SK-N-SH treated with all-trans-retinoic acid at 6 μM for 48 hours (cell line): ENCODE results near the gene ZNF385C.

Source experiments
- ATAC-seq: fragments of 200-7000 bp; cut with Tn5 transposase; 3 replicates; pipeline ENCODE4 v1.9.1; 2020; ENCODE audit warnings: mild to moderate bottlenecking, moderate library complexity
- ARNTL ChIP-seq: fragments of 450-650 bp; formaldehyde crosslinking; IDR thresholded peaks from 2 replicates; pipeline ENCODE4 v1.5.0; 2020; ENCODE audit warnings: low read depth, mild to moderate bottlenecking, moderate library complexity, borderline replicate concordance
- BACH2 ChIP-seq: fragments of 250-450 bp; sonication (Bioruptor Pico); IDR thresholded peaks from 2 replicates; pipeline ENCODE4 v1.9.0; 2021; ENCODE audit warnings: mild to moderate bottlenecking, borderline replicate concordance
- CREB5 ChIP-seq: fragments of 250-450 bp; sonication (Bioruptor Pico); IDR thresholded peaks from 2 replicates; pipeline ENCODE4 v1.5.1; 2020; ENCODE audit warnings: low read depth, mild to moderate bottlenecking, moderate library complexity
- CSDC2 ChIP-seq: fragments of 250-450 bp; sonication (Bioruptor Pico); IDR thresholded peaks from 2 replicates; pipeline ENCODE4 v1.5.0; 2020; ENCODE audit warnings: mild to moderate bottlenecking, moderate library complexity
- CSRNP3 ChIP-seq: fragments of 250-450 bp; sonication (Bioruptor Pico); IDR thresholded peaks from 2 replicates; pipeline ENCODE4 v1.5.1; 2021; ENCODE audit warnings: mild to moderate bottlenecking, moderate library complexity
- ESRRG ChIP-seq: fragments of 250-450 bp; sonication (Bioruptor Pico); IDR thresholded peaks from 2 replicates; pipeline ENCODE4 v1.6.1; 2021; ENCODE audit warnings: mild to moderate bottlenecking
- ISL1 ChIP-seq: fragments of 250-450 bp; sonication (Bioruptor Pico); IDR thresholded peaks from 2 replicates; pipeline ENCODE4 v2.1.2; 2022; ENCODE audit warnings: mild to moderate bottlenecking, moderate library complexity
- OSR1 ChIP-seq: fragments of 250-450 bp; sonication (Bioruptor Pico); IDR thresholded peaks from 2 replicates; pipeline ENCODE4 v1.8.0; 2022; ENCODE audit warnings: moderate library complexity, mild to moderate bottlenecking, inconsistent platforms
- PATZ1 ChIP-seq: fragments of 250-450 bp; sonication (Bioruptor Pico); IDR thresholded peaks from 2 replicates; pipeline ENCODE4 v1.8.0; 2020; ENCODE audit warnings: mild to moderate bottlenecking, moderate library complexity, borderline replicate concordance
- POU6F1 ChIP-seq: fragments of 250-450 bp; sonication (Bioruptor Pico); IDR thresholded peaks from 2 replicates; pipeline ENCODE4 v1.8.0; 2021; ENCODE audit warnings: low read depth, mild to moderate bottlenecking, moderate library complexity, borderline replicate concordance
- RARB ChIP-seq: fragments of 250-450 bp; sonication (Bioruptor Pico); IDR thresholded peaks from 2 replicates; pipeline ENCODE4 v1.8.0; 2021; ENCODE audit warnings: mild to moderate bottlenecking, moderate library complexity
- SNAI2 ChIP-seq: fragments of 250-450 bp; sonication (Bioruptor Pico); IDR thresholded peaks from 2 replicates; pipeline ENCODE4 v1.5.0; 2020; ENCODE audit warnings: mild to moderate bottlenecking, moderate library complexity
- TCF4 ChIP-seq: fragments of 250-450 bp; sonication (Bioruptor Pico); IDR thresholded peaks from 2 replicates; pipeline ENCODE4 v1.8.0; 2021; ENCODE audit warnings: mild to moderate bottlenecking, moderate library complexity, borderline replicate concordance
- TOX ChIP-seq: fragments of 250-450 bp; sonication (Bioruptor Pico); IDR thresholded peaks from 2 replicates; pipeline ENCODE4 v1.8.0; 2021; ENCODE audit warnings: mild to moderate bottlenecking, moderate library complexity, borderline replicate concordance
- TSHZ2 ChIP-seq: fragments of 250-450 bp; sonication (Bioruptor Pico); IDR thresholded peaks from 2 replicates; pipeline ENCODE4 v1.5.0; 2020; ENCODE audit warnings: mild to moderate bottlenecking, moderate library complexity
- ZC3H10 ChIP-seq: fragments of 250-450 bp; sonication (Bioruptor Pico); IDR thresholded peaks from 2 replicates; pipeline ENCODE4 v1.5.1; 2021; ENCODE audit warnings: mild to moderate bottlenecking, moderate library complexity
- ZFP3 ChIP-seq: fragments of 250-450 bp; sonication (Bioruptor Pico); IDR thresholded peaks from 2 replicates; pipeline ENCODE4 v1.5.0; 2020; ENCODE audit warnings: mild to moderate bottlenecking, moderate library complexity
- ZFP30 ChIP-seq: fragments of 450-650 bp; formaldehyde crosslinking; IDR thresholded peaks from 2 replicates; pipeline ENCODE4 v1.5.0; 2022; ENCODE audit warnings: mild to moderate bottlenecking, moderate library complexity
- ZNF565 ChIP-seq: fragments of 450-650 bp; formaldehyde crosslinking; conservative IDR thresholded peaks from 2 replicates; pipeline ENCODE4 v1.5.0; 2020; ENCODE audit warnings: low read depth, mild to moderate bottlenecking, moderate library complexity
- ZNF70 ChIP-seq: fragments of 450-650 bp; formaldehyde crosslinking; IDR thresholded peaks from 2 replicates; pipeline ENCODE4 v1.5.0; 2020; ENCODE audit warnings: mild to moderate bottlenecking, moderate library complexity
- ZNF8 ChIP-seq: fragments of 450-650 bp; formaldehyde crosslinking; IDR thresholded peaks from 2 replicates; pipeline ENCODE4 v1.5.0; 2020; ENCODE audit warnings: mild to moderate bottlenecking, moderate library complexity

ZNF385C gene

GRCh38 chr17:41986634-41987033 lies 111.6 kb downstream of the ZNF385C start:
- TF ChIP-seq ESRRG (CRISPR knock-in tag) (no peak), ZNF70 (CRISPR knock-in tag) (no peak)
- no peak for ATAC-seq

GRCh38 chr17:41985919-41986318 lies 112.4 kb downstream of the ZNF385C start:
- ATAC-seq, result no peak
- TF ChIP-seq ZC3H10, result no peak
- no peak for TF ChIP-seq CSDC2 (CRISPR knock-in tag)
- TF ChIP-seq ZNF70 (CRISPR knock-in tag), result no peak
- TF ChIP-seq ISL1 (CRISPR knock-in tag), result no peak
- no peak for TF ChIP-seq ARNTL
- no peak for TF ChIP-seq ESRRG (CRISPR knock-in tag)
- no peak for TF ChIP-seq ZFP3 (CRISPR knock-in tag)
- no peak for TF ChIP-seq CREB5 (CRISPR knock-in tag)
- TF ChIP-seq POU6F1, result no peak
- TF ChIP-seq, all 23 proteins: peak for 0

- TF ChIP-seq SNAI2 (CRISPR knock-in tag) (no peak), TCF4 (no peak), ARNTL (no peak), OSR1 (CRISPR knock-in tag) (no peak), ZC3H10 (no peak), CSRNP3 (CRISPR knock-in tag) (no peak), PATZ1 (CRISPR knock-in tag) (no peak), ZFP3 (CRISPR knock-in tag) (no peak), TOX (CRISPR knock-in tag) (no peak), POU6F1 (no peak), ZNF565 (CRISPR knock-in tag) (no peak), RARB (no peak), ZNF8 (CRISPR knock-in tag) (no peak), TSHZ2 (CRISPR knock-in tag) (no peak), ESRRG (CRISPR knock-in tag) (no peak), BACH2 (CRISPR knock-in tag) (no peak), ZFP30 (CRISPR knock-in tag) (no peak)
- no peak for ATAC-seq
Measured at GRCh38 chr17:41984454-41984853, 113.8 kb downstream of the ZNF385C start.
